GM19372 (cell line): ENCODE data around the gene VAV3.

Experiments
- ATAC-seq: cut with Tn5 transposase; IDR thresholded peaks from one replicate; pipeline ENCODE4 v1.9.1; 2021; ENCODE audit warnings: mild to moderate bottlenecking, low read depth, moderate library complexity; ENCODE audit not compliant: unreplicated experiment

Gene VAV3

DNA sequence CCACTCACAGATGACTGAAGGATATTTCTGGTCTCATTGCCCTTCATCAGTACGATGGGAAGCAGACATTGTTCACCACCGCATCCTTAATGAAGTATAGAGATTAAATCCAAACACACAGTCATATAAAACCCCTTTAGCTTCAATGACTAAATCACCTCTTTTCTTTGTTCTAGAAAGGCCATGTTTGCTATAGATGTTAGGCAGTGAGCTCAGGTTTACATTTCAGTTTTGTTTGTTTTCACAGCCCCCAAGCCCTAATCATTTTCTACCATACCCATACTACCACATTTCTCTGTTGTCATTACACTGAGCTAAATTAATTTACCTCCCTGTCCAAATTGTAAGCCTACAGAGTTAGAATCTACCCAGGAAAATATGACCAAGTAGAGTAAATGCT lies 439.0 kb downstream of the VAV3 start:
- no peak for ATAC-seq

DNA sequence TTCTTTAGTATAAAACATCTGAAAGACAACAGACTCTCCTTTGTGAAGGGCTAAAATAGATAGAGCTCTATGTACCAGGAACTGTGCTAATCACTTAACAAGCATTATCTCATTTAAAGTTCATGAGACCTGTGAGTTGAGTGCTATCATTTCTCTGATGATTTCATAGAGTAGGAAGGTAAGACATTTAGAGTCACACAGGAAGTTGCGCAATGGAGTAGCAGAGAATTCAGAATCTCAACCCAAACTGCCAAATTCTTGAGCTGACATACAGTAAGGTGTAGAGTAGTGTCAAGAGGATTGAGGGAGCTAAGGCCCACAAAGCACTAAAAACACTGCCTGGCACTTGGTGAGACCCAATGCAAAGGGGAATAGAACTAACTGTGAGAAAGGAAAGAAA lies 439.8 kb downstream of the VAV3 start:
- ATAC-seq = no peak

DNA sequence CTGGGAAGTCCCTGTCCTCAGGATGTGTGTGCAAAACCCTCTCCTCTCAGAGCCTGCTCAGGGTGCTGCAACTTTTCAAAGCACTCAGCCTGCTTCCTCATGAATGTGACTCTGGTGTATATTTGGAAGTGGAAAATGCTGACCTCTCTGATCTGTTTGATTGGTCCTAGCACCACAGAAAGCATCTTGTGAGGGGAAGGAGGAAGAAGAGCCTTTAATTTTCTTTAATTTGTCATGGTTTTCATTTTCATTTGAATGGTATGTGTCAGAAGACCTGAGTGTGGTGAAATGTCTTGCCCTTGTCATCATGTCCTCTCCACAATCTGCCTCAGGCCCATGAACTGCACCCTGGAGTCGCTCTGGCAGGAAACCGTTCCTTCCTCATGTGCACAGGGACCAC lies 440.7 kb downstream of the VAV3 start:
- no peak for ATAC-seq

DNA sequence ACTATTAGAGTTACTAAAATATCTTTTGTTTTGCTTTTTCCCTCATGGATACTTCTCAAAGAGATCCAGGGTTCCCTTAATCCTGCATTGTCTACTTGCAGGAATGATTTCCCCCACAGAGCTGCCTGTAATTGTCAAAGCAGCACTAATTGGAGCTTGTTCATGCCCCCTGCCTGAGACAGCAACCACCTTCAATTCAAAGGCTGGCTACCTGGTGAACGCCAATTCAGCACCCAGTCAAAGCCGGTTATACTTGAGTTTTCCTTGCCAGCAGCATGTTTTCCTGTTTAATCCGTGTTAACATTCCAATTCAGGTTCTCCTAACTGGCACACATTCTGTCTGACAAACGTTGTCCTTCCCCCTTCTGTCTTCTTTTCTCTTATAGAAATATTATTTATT lies 441.2 kb downstream of the VAV3 start:
- no peak for ATAC-seq

DNA sequence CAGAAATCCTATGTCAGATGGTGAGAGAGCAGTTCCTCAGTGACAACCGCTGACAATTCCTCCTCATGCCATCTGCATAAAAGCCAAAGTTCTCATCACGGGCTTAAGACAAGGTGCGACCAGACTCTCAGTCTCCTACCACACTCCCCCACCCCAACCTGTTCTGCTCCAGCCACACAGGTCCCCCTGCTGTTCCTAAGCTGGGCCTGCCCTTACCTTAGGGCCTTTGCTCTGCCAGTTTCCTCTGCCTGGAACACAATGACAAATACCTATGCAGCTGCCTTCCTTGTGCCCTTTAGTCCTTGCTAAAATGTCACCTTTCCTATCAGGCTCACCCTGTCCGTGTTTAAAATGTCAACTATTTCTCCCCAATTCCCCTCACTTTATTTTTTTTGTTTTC lies 441.9 kb downstream of the VAV3 start:
- no peak for ATAC-seq
